RWPE1 (cell line): ENCODE measurements around the gene INPP4B.

Experiments used
- CTCF ChIA-PET: fragments of 350-600 bp; sonication (Branson Sonifier 250); formaldehyde crosslinking; extraction: SDS; loops from one replicate; lab custom pipeline; 2021; lab: Yijun Ruan, JAX
- POLR2A ChIA-PET: fragments of 400-600 bp; formaldehyde crosslinking; extraction: SDS; loops from one replicate; lab custom pipeline; 2020; ENCODE audit warnings: antibody characterized with exemption; ENCODE audit not compliant: low non-redundant PET; lab: Yijun Ruan, JAX
- DNase-seq: peaks from one replicate; pipeline ENCODE4 v3.0.0; 2012; ENCODE audit warnings: low spot score
- H3K27ac ChIP-seq: fragments of 450-650 bp; 2 replicates; pipeline ENCODE4 v1.5.1; 2017
- TF ChIP-seq, protein P1 (sequence below): fragments of 450-650 bp; conservative IDR thresholded peaks from 2 replicates; pipeline ENCODE4 v1.5.1; 2017; ENCODE audit warnings: low read depth, mild to moderate bottlenecking

INPP4B gene

DNA sequence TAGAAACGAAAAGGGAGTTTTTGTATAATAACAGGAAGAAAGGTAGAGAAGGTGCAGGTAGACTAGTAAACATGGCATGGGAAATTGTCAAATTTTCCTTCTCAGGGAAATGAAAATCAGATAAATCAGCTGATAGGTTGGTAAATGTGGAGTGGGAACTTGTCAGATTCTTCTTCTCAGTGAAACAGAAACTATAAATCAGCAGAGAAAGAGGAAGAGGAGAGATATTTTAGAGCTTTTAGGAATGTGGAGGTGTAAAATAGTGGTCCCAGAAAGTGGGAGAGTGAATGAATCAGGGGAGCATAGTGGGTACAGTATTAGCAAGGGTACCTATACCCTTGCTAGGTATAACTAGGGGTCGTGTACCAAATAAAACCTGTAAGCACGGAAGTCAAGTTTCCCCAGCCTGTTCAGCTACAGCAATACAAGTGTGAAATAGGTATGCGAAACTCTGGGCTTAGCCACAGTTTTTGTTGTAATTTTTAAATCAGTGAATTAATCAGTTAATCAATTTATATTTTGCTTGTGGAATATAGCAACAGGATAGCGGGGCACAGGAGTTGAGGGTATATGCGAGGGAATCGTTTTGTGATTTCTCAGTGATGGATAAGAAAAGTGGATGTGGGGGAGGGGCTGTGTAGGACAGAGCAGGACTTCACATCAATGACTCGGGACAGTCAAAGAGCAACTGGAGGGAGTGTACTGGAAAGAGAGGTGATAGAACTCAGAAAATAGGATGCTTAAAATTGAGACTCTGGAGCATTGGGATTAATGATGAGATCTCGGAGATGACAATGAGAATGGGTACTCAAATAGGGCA is 561.5 kb downstream of the INPP4B start:
- ChIA-PET POLR2A (no interaction called here), CTCF (no interaction called here)
- H3K27ac ChIP-seq: no peak overlapping the region
- TF ChIP-seq, protein P1, sequence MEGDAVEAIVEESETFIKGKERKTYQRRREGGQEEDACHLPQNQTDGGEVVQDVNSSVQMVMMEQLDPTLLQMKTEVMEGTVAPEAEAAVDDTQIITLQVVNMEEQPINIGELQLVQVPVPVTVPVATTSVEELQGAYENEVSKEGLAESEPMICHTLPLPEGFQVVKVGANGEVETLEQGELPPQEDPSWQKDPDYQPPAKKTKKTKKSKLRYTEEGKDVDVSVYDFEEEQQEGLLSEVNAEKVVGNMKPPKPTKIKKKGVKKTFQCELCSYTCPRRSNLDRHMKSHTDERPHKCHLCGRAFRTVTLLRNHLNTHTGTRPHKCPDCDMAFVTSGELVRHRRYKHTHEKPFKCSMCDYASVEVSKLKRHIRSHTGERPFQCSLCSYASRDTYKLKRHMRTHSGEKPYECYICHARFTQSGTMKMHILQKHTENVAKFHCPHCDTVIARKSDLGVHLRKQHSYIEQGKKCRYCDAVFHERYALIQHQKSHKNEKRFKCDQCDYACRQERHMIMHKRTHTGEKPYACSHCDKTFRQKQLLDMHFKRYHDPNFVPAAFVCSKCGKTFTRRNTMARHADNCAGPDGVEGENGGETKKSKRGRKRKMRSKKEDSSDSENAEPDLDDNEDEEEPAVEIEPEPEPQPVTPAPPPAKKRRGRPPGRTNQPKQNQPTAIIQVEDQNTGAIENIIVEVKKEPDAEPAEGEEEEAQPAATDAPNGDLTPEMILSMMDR: no peak
- DNase-seq: no peak

DNA sequence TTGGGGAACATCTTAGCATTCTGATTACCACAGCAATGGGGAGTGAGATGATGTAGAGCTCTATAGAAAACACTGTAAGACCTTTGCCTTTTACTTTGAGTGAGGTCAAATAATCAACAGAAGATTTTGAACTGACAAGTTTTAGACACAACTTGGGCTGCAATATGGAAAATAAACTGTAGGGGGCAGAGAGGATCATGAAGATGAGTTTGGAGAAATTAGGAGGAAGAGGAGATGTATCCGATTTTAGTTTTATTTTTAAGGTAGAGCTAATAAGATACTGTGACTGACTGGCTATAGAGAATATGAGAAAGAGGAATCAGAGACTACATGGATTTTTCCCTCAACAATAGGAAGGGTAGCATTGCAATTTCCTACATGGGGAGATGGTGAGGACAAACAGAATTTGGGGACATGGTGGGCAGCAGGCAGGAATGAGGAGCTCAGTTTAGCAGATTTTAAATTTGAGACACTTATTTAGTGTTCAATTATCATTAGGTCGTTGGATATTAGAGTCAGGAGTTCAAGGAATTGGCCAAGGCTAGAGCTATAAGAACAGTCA is 563.1 kb downstream of the INPP4B start:
- CTCF ChIA-PET: interaction anchor here (0.9 kb wide), 1 partner anchor 12 kb away, joined by 4 read pairs; no protein-coding TSS in a partner anchor
- POLR2A ChIA-PET: no interaction called here
- DNase-seq: no peak
- TF ChIP-seq, protein P1: no peak; the same call in 1 of the 2 replicates
- H3K27ac ChIP-seq: no peak overlapping the region

DNA sequence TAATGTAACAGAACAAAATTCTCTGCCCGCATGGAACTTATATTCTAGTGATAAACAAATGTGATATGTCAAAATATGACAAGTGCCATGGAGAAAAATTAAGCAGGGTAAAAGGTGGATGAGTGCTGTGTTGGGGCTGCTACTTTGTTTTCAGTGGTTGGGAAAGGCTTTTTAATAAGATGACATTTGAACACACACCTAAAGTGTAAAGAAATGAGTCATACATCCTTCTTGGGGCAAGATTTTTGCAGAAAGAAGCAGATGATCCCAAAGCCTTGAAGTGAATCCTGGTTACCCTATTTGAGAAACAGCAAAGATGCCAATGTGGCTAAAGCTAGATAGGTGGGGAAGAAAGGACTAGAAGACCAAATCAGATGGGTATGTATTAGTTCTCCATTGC is 564.1 kb downstream of the INPP4B start:
- ChIA-PET CTCF (no interaction called here), POLR2A (no interaction called here)
- H3K27ac ChIP-seq: no peak overlapping the region
- TF ChIP-seq, protein P1: no peak
- DNase-seq: peak; percentile 7

DNA sequence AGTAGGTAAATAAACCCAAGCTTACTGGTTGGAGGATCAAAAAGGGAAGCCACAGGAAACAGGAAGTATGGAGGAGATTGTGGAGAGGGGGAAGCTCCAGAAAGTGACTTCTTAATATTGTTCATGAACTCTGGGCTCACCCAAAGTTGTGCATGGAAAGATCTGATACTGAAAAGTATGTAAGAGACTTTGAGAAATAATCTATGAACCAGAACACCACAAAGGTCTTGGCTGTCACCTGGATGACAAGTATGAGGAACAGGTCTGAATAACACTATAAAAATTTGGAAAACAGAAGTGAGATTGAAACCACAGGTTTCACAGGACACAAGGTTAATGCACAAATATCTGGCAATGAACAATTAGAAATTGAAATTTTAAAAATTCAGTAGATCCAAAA is 567.4 kb downstream of the INPP4B start:
- ChIA-PET CTCF (no interaction called here), POLR2A (no interaction called here)
- TF ChIP-seq, protein P1: no peak
- no peak for DNase-seq
- H3K27ac ChIP-seq: no peak overlapping the region

DNA sequence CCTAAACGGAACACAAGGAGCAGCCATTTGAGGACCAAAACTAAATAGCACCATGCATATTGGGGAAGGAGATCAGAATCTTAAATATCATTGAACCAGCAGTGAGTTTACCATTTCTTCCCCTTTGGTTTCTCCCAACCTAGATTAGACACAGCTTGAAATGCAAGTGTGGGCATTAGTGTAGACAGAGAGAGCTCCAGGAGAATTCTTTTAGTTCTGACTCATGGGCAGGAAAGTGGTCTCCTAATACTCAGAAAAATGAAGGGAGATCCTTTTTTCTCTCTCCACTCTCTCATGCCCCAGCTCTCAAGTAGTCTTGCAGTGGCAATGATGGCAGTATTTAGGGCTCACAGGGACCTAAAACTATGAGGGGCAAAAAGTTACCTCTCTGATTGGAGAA is 567.9 kb downstream of the INPP4B start:
- no peak overlapping the region for H3K27ac ChIP-seq
- TF ChIP-seq, protein P1: no peak
- DNase-seq: no peak
- ChIA-PET POLR2A (no interaction called here), CTCF (no interaction called here)

DNA sequence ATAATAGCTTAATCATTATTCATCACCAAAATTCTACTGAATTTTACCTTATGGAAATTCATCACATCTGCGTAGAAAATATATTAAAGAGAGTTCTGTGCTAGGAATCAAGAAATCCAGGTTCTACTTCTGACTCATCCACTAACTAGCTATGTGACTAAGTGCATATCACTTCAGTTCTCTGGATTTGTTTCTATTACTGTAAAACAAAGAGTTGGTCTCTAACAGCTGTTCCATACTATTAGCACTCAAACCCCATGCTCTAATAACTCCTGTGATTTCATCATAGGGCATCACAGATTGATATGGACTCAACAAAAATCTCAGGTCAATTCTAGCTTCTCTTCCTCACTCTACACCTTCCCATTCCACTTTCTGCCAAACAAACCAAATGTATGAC is 572.0 kb downstream of the INPP4B start:
- DNase-seq: peak; percentile 9
- POLR2A ChIA-PET: no interaction called here
- CTCF ChIA-PET: no interaction called here
- TF ChIP-seq, protein P1: no peak
- H3K27ac ChIP-seq: no peak overlapping the region
